Endothelial cell of hepatic sinusoid (primary cell): Measurements from ENCODE around the gene ETV6.

ENCODE experiments used
- in situ Hi-C: cut with HindIII; loops from 2 replicates; pipeline ENCODE4 v1.10.0; 2017; ENCODE audit warnings: low sequenced_read_pairs

Gene ETV6

DNA sequence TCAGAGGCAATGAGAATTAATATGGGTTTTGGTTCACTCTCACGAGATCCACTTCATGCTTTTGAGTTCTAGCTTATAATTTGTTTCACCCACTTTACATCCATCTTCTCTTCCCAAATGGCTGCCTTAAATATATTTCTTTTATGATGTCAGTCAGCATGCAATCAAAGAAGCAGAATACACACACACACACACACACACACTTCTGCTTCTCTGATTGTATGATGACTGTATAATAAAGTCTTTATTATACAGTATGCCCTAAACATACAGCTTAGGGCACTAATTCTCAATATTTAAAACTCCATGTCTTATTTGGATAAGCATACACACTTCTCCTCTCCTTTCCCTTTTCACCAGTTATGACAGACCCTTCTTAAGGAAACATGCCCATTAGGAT, 6.7 kb upstream of the ETV6 start:
- in situ Hi-C loops = loop anchor here (5.0 kb wide), 1 partner anchor 55 kb away; no protein-coding TSS in a partner anchor

GRCh38 chr12:11645391-11645790, 4.1 kb upstream of the ETV6 start:
- in situ Hi-C loops = no loop called here

DNA sequence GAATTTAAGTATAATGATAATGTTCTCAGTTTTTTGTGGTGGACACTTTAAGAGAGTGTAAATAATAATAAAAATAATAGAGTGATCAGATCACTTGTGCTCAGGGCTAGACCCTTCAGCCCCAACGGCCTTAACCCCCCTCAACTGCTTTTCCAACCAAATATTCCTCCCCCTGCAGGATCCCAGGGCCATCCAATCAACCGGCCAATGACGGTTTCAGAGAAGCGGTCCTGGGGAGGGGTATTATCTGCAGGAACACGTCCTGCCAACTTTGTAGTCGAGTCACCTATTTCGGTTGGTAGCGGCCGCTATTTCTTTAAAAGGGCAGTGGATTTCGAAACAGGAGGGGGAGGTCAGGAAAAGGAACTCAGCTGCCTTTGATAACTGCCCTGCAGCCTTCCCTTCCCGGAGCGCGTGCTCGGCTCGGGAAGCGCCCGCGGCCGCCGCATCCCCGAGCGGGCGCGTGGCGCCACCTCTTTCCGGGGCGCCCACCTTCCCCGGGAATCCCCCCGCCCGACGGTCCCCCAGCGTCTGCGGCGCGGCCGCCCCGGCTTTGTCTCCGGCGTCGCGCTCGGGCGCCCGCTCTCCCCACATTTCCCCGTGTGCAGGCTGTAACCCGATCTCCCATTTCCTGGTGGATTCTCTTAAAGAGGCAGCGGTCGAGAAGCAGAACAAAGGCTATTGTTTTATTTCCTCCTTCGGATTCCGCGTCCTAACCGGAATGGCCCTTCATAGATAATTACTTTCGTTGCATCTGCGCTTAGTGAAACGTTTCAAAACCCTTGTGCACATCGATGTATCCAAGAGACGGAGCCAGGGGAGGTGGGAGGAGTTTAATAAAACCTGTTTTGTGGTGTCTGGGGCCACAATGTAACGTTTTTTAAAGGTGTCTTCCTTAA, 711 bp upstream of the ETV6 start:
- in situ Hi-C loops = no loop called here

- in situ Hi-C loops = no loop called here
These were observed 1.1 kb downstream of the ETV6 start for GRCh38 chr12:11650286-11651281.

DNA sequence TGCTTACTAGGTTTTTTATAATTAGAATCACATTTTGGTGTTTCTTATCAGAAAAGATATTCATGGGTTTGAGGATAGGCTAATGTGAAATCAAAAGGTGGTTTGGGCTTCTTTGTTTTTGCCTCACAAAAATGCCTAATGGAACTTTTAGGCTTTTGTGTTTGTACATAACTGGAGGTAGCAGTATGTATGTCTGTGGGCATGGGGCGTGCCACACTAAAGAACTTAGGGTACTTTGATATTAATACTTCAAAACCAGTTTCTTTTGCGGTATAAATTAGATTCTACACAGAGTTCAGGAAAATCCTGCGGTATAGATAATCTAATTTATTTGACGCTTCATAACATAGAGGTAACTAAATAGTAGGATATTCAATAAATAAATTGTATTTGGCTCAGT, 1.9 kb downstream of the ETV6 start:
- in situ Hi-C loops = no loop called here

DNA sequence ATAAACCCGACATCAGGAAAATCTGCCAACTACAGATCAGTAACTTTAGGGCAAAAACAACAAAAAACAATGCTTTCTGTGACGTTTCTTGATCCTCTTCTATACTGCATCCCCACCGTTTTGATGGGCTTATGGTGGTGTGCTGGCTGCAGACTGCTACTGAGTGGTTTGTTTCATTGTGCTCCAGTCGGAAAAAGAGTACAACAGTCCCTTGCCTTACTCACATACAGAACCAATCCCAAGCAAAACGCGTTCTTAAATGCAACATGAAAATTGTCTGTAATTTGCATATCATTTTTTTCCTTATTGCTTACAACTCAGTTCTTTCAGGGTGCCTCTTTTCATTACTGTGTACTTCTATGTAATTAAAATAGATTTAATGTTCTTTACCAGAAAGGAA, 2.3 kb downstream of the ETV6 start:
- in situ Hi-C loops = no loop called here

DNA sequence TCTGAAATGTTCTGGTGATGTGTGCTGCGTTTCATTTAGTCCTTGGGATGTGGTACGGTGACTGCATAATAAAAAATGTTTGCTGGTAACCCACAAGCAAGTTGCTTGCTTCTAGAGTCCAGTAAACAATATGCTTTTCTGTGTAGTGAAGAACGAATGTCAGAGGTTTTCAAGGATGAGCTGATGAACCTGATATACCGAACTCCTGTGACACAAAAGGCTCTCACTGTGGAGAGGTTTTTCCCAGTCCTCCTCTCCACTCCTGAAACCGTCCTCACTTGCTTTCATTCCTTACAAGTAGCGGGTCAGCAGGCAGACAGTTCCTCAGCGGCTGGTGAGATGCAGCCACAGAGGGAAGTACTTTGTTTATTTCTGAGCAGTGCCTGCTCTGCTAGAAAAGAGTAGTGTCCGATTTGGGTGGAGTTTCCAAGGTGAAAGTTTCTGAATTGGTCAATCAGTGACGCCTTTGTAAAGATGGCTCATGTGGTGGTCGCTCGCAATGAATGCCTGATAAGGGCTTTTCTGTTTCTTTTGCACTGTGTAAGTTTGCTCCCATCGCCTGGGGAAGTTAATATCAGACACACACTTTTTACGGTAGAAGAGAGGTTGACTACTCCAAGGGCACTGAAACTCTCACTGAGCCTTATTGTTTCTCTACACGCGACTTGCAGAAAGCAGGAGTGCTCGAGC, 3.0 kb downstream of the ETV6 start:
- in situ Hi-C loops = no loop called here

DNA sequence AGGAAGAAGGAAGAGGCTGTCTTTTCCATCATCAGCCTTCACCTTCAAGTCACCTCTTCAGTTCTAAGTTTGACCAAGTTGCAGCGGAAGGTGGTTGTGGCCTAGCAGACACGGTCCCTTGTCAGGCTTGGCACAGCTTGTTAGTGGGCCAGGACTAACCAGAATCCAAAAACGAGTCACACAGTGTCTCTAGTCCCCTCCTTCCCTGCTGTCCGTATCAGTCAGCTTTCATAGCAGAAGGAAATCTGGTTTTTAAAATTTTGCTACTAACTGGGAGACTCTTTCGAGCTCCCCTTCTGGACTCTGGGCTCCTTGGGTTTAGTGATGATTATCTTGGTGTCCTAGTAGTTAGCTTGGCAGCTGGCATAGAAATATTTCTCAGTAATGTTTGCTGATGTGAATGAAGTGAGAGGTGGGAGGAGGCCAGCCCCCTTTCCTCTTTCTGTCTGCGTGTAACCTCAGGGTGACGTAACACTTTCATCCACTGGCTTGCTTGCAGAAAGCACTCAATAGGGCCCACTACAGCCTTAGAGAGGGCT, 3.8 kb downstream of the ETV6 start:
- in situ Hi-C loops = no loop called here

DNA sequence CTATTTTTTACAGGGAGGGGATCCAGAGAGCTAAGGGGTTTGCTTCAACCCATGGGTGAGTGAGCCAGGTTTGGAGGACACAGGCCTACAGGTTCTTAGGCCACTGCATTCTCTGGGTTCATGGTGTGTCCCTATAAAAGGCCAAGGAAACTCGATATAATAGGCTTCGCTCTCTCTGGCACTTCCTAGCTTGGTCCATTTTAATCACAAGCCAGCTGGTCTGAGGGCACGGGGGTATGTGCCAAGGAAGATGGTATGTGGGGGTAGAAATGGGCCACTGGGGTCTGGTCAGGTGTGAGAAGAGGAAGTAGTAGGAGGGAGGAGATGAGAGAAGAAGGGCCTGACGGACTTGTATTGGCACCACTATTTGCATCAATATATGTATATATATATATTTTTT, 4.9 kb downstream of the ETV6 start:
- in situ Hi-C loops = no loop called here

DNA sequence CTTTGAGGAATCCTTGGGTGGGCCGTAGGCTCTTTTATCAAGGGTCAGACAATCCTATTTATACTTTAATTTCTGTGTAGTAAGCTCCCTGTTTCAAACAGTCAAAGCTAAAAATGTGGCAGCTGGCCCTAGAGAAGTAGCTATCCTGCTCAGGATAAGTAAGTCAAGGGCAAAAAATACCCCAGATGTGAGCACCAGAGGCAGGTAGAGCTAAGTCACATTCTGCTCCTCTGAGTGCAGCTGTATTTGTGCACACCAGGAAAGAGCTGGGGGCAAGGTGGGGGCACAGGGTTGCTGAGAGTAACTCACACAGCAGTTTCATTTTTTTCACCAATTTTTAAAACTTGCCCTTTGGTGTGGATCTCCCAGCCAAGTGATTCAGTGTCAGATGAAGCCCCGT, 5.3 kb downstream of the ETV6 start:
- in situ Hi-C loops = no loop called here

GRCh38 chr12:11655842-11656241, 6.4 kb downstream of the ETV6 start:
- in situ Hi-C loops = no loop called here

DNA sequence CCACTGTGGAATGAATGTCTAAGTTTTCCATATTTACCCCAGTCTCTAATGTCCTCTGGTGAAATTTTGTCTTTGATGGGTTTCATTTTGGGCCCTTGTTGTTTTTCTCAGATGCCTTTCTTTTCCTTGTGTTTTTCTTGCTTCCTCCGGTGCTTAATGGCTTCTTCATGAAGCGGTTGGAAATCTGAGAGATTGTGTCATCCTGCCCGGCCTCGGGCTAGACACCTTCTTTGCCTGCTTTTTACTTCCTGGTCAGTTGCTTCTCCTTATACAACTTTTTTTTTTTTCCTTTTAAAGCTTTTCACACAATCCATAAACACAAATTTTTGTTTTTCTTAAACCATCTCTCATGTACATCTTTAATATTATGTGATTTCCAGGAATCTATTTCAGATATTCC, 7.1 kb downstream of the ETV6 start:
- in situ Hi-C loops = no loop called here

GRCh38 chr12:11657511-11657910, 8.0 kb downstream of the ETV6 start:
- in situ Hi-C loops = no loop called here

DNA sequence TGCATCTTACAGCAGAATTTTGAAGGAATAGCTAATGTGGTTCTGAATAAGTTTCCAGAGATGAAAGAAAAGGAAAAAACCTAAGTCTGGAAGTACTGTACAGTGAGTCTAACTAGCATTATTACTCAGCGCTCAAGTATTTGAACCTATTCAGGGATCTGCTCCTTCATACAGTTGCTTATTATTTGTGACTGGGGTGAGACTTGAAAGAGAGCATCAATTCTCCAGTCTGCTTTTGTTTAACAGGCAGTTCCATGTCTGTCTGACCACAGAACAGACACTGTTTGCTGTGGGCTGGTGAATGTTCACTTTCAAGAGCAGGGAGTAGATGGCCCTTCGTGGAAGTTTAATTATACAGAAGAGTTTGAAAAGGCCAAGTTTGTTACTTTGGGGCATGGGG, 9.3 kb downstream of the ETV6 start:
- in situ Hi-C loops = no loop called here

DNA sequence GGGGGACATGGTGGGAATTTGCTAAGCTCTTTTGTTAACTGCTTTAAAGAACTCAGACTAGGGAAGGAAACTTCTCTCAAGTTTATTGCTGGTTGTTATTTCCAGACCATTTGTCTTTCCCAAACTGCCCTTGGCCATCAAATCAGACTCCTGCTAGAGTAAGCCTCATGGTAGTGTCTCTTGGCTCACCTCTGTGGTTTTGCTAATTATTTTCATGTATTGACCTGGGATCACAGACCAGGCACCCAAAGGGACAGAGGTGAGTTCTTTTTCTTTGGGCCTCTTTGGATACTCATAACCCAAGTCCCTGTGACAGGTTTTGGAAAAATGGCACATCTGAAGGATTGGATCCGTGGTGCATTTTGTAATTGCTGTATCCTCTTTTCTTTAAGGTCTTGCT, 11.2 kb downstream of the ETV6 start:
- in situ Hi-C loops = no loop called here

- in situ Hi-C loops = no loop called here
These were observed 12.1 kb downstream of the ETV6 start for GRCh38 chr12:11661491-11662089.

DNA sequence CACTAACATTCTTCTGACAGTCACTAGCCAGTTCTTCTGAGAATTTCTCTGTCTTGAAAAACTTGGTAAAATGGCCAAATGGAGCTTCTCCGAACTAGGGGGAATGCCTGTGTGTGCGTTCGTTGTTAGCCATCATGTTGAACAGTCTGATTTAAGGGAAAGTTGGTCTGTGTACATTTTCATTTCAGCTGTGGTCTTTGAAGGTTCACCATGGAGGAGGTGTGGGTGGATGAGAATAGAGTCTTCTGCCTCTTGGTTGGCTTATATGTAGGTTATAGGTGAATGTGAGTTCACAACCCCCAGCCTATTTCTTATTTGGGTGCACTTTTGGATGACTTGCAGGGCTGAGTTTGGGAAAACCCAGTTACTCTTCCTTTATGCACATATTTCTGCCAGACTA, 12.9 kb downstream of the ETV6 start:
- in situ Hi-C loops = no loop called here

DNA sequence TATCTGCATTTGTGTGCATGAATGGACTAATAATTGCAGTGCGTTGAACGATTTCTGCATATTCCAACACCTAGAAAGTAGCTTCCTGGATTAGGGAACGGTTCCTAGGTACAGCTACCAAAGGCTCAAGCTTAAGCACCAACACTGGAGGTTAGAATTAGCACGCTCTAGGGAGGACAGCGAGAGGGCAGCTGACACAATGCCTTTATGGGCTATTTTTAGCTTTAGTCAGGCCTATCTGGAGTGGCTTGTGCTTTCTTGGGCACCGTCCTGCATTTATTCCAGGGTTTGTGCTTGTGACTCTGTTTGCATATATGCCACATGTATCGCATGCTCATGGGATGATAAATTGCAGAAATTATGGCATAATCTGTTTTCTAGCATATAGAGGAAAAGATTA, 13.7 kb downstream of the ETV6 start:
- in situ Hi-C loops = no loop called here

- in situ Hi-C loops = no loop called here
These were observed 14.6 kb downstream of the ETV6 start for GRCh38 chr12:11664101-11664500.
